ENCODE data around the gene RAB31.

DNA sequence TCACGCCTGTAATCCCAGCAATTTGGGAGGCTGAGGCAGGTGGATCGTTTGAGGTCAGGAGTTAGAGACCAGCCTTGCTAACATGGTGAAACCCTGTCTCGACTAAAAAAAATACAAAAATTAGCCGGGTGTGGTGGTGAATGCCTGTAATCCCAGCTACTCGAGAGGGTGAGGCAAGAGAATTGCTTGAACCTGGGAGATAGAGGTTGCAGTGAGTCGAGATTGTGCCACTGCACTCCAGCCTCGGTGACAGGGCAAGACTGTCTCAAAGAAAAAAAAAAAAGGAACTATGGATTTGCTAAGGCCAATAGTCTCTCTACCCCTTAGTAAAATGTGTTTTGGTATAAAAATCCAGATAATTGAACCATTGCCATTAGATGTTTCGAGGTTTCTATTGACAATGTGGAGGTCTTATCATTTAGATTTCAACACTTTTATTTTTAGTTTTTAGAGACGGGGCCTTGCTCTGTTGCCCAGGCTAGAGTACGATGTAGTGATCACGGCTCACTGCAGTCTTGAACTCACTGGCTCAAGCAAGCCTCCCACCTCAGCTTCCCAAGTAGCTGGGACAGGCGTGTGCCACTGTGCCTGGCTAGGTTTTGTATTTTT lies 176.5 kb downstream of the RAB31 start:
- no peak for TF ChIP-seq CTCF (IDR thresholded peaks at IDR 0.05)
- TF ChIP-seq, protein P1, sequence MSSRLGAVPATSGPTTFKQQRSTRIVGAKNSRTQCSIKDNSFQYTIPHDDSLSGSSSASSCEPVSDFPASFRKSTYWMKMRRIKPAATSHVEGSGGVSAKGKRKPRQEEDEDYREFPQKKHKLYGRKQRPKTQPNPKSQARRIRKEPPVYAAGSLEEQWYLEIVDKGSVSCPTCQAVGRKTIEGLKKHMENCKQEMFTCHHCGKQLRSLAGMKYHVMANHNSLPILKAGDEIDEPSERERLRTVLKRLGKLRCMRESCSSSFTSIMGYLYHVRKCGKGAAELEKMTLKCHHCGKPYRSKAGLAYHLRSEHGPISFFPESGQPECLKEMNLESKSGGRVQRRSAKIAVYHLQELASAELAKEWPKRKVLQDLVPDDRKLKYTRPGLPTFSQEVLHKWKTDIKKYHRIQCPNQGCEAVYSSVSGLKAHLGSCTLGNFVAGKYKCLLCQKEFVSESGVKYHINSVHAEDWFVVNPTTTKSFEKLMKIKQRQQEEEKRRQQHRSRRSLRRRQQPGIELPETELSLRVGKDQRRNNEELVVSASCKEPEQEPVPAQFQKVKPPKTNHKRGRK (CRISPR knock-in tag; IDR thresholded peaks at IDR 0.05; ENCODE audit: borderline replicate concordance), result no peak

Data from WTC11 (cell line).